Activated naive CD8-positive, alpha-beta T cell treated with anti-CD3 and anti-CD28 coated beads, Interleukin-2, amount 10 ng/mL, durations not matched to agents 7 days and 5 days (primary cell): ENCODE results near the gene TAGLN2. TPM values are rescaled to one million over a fixed set of nuclear protein-coding genes. Genes with fewer than 3 reads are reported as not detected.

Source experiments
- ATAC-seq: fragments of 150-1000 bp; cut with Tn5 transposase; one replicate; pipeline ENCODE4 v1.10.0; 2021; ENCODE audit warnings: low read depth, moderate library complexity
- POLR2A ChIA-PET: fragments of 350-600 bp; sonication (Branson Sonifier 250); formaldehyde crosslinking; loops from one replicate; lab custom pipeline; 2021; ENCODE audit warnings: antibody characterized with exemption; lab: Charles Lee
- DNase-seq: peaks from one replicate; pipeline ENCODE4 v3.0.0; 2021
- H3K27ac Mint-ChIP-seq: one replicate; pipeline ENCODE4 v1.8.0; 2022; ENCODE audit warnings: mild to moderate bottlenecking, mixed read lengths
- H3K27me3 Mint-ChIP-seq: one replicate; pipeline ENCODE4 v1.8.0; 2022; ENCODE audit warnings: mild to moderate bottlenecking, moderate library complexity, mixed read lengths
- H3K36me3 Mint-ChIP-seq: one replicate; pipeline ENCODE4 v1.8.0; 2021; ENCODE audit warnings: mild to moderate bottlenecking, mixed read lengths
- H3K4me1 Mint-ChIP-seq: one replicate; pipeline ENCODE4 v1.8.0; 2021; ENCODE audit warnings: mixed read lengths
- H3K4me3 Mint-ChIP-seq: one replicate; pipeline ENCODE4 v1.8.0; 2022; ENCODE audit warnings: mild to moderate bottlenecking, moderate library complexity, mixed read lengths
- H3K9me3 Mint-ChIP-seq: one replicate; pipeline ENCODE4 v1.8.0; 2021; ENCODE audit warnings: mixed read lengths
- total RNA-seq, 2 experiments: library from RNA; stranded (reverse); gene quantifications; one replicate each; pipeline ENCODE4 v1.2.3, GENCODE V29; 2021

TAGLN2 gene
- total RNA-seq, 2 experiments from 2014 or later, result 384 to 388 TPM

DNA sequence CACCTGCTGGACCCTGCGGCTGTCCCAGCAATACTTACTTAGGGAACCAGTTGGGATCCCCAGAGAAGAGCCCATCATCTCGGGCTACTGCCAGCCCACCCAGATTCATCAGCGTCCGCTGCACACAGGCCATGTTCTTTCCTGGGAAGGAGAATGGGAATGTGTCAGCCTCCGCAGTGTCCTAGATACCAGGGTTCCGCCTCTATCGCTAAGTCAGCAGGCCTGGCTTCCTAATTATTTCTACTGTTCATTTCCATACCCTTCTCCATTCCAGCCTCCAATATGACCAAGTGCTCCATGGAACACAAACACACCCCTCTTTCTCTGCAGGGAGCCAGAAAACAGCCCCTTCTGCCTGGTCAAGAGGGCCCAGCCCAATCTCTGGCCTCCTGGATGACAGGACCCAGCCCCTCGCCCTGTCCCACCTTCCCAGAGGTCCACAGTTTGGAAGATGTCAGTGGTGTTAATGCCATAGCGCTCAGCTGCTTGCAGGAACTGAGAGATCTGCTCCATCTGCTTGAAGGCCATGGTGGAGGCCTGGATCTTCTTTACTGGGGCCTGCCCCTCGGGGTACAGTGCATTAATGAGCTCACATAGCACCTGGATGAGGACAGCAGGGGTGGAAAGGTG, 6.0 kb downstream of the TAGLN2 start:
- POLR2A ChIA-PET, result interaction anchor here (0.6 kb wide), 2 partner anchors 64 to 154 kb away, joined by 3 read pairs; no protein-coding TSS in a partner anchor
- Mint-ChIP-seq H3K4me1 (peaks cover 55% of the 10 kb centered on the region), H3K27ac (no peak overlapping the region), H3K27me3 (no peaks in the 10 kb centered on the region), H3K36me3 (peaks cover 43% of the 10 kb centered on the region), H3K9me3 (no peaks in the 10 kb centered on the region), H3K4me3 (no peak overlapping the region)
- no peak for DNase-seq
- no peak for ATAC-seq

- Mint-ChIP-seq H3K27me3 (no peaks in the 10 kb centered on the region), H3K36me3 (peaks cover 43% of the 10 kb centered on the region), H3K27ac (peak overlapping the region; percentile 48), H3K9me3 (no peaks in the 10 kb centered on the region), H3K4me3 (peak overlapping the region; percentile 16), H3K4me1 (peaks cover 55% of the 10 kb centered on the region)
- DNase-seq, result no peak
- POLR2A ChIA-PET, result interaction anchor here (1.3 kb wide), 1 partner anchor 9 kb away, joined by 4 read pairs; no protein-coding TSS in a partner anchor
- no peak for ATAC-seq
Measured at GRCh38 chr1:159918352-159919200, 6.7 kb downstream of the TAGLN2 start.

GRCh38 chr1:159917533-159918351, 7.6 kb downstream of the TAGLN2 start:
- ATAC-seq (no peak), DNase-seq (no peak)
- Mint-ChIP-seq H3K27me3 (no peaks in the 10 kb centered on the region), H3K27ac (peak overlapping the region; percentile 64), H3K4me1 (peaks cover 55% of the 10 kb centered on the region), H3K36me3 (peaks cover 43% of the 10 kb centered on the region), H3K9me3 (no peaks in the 10 kb centered on the region), H3K4me3 (no peak overlapping the region)
- POLR2A ChIA-PET, result interaction anchor here (1.3 kb wide), 1 partner anchor 10 kb away, joined by 4 read pairs; no protein-coding TSS in a partner anchor

DNA sequence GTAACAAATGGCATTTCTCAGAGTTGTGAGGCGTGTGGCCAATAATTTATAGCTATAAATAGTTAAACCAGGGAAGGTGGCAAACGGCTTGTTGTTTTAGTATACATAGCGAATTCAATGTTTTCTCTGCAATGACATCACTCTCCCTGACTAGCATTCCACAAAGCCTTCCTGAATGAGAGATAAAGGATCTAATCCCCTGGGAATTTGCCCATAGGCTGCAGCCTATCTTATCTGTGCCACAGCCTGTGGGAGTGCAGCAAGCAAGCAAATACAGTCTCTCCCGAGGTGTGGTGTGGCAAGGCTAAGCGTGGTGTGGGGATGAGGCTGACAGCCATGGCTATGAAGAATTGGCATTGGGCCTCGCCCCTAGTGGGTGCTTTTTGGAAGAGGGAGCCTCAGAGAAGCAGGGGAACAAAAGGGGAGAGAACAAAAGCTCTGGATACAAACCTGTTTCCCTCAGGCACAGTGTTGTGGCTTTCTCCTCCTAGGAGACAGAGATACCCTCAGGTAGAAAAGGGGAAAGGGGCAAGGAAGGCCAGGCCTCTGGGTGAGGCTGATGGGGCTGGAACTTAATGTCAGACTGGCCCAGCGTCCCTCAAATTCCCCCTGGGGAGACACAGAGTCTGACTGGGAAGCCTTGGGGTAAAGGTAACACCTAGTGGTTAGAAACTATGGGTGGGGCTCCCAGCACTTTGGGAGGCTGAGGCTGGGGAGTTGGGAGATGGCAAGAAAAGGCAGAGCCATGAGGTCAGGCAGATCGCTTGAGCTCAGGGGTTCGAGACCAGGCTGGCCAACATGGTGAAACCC, 8.9 kb downstream of the TAGLN2 start:
- peaks cover 55% of the 10 kb centered on the region for H3K4me1 Mint-ChIP-seq
- H3K27me3 Mint-ChIP-seq, result no peaks in the 10 kb centered on the region
- H3K27ac Mint-ChIP-seq, result no peak overlapping the region
- H3K4me3 Mint-ChIP-seq, result no peak overlapping the region
- DNase-seq (no peak), ATAC-seq (no peak)
- POLR2A ChIA-PET, result interaction anchor here (3.6 kb wide), 1 partner anchor 8 kb away, joined by 26 read pairs; the partner anchor contains the start of gene TAGLN2
- H3K9me3 Mint-ChIP-seq, result no peaks in the 10 kb centered on the region
- peaks cover 38% of the 10 kb centered on the region for H3K36me3 Mint-ChIP-seq

GRCh38 chr1:159915571-159916241, 9.6 kb downstream of the TAGLN2 start:
- Mint-ChIP-seq H3K9me3 (no peaks in the 10 kb centered on the region), H3K4me3 (no peak overlapping the region), H3K27ac (peak overlapping the region; percentile 52), H3K4me1 (peaks cover 56% of the 10 kb centered on the region), H3K27me3 (no peaks in the 10 kb centered on the region), H3K36me3 (peaks cover 32% of the 10 kb centered on the region)
- DNase-seq (no peak), ATAC-seq (no peak)
- POLR2A ChIA-PET, result interaction anchor here (3.6 kb wide), 1 partner anchor 9 kb away, joined by 26 read pairs; the partner anchor contains the start of gene TAGLN2

DNA sequence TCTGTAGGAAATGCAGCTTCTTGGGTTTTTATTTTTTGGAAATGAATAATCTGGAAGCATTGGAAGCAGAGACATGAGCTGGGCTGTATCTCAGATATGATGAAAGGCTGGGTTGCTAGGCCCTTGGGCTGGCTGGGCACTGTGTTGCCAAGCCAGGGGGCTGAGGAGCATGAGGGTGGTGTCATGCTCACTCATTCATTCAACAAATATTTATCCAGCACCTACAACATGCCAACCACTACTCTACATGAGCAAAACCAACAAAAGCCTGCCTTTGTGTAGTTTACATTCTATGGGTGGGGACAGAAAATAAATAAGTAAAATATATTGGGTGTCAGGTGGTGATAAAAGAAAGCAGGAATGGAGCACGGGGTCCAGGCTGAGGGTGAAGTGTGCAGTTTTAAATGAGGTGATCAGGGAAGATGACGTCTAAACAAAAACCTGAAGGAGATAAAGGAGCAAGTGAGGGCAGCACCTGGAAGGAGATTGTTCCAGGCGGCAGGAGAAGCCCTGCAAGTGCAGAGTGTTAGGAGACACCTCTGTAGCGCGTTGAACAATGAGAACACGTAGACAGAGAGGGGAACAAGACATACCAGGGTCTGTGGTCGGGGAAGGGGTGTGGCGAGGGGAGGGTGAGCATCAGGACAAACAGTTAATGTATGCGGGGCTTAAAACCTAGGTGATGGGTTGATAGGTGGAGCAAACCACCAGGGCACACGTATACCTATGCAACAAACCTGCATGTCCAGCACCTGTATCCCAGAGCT, 10.9 kb downstream of the TAGLN2 start:
- DNase-seq (no peak), ATAC-seq (no peak)
- no peaks in the 10 kb centered on the region for H3K27me3 Mint-ChIP-seq
- H3K36me3 Mint-ChIP-seq, result peaks cover 25% of the 10 kb centered on the region
- POLR2A ChIA-PET, result interaction anchor here (0.6 to 3.6 kb wide), 2 partner anchors 10 to 467 kb away, joined by 5 to 26 read pairs; partner anchors contain the start of gene TAGLN2
- no peak overlapping the region for H3K4me3 Mint-ChIP-seq
- H3K9me3 Mint-ChIP-seq, result no peaks in the 10 kb centered on the region
- H3K4me1 Mint-ChIP-seq, result peaks cover 59% of the 10 kb centered on the region
- peak overlapping the region; percentile 14 for H3K27ac Mint-ChIP-seq

DNA sequence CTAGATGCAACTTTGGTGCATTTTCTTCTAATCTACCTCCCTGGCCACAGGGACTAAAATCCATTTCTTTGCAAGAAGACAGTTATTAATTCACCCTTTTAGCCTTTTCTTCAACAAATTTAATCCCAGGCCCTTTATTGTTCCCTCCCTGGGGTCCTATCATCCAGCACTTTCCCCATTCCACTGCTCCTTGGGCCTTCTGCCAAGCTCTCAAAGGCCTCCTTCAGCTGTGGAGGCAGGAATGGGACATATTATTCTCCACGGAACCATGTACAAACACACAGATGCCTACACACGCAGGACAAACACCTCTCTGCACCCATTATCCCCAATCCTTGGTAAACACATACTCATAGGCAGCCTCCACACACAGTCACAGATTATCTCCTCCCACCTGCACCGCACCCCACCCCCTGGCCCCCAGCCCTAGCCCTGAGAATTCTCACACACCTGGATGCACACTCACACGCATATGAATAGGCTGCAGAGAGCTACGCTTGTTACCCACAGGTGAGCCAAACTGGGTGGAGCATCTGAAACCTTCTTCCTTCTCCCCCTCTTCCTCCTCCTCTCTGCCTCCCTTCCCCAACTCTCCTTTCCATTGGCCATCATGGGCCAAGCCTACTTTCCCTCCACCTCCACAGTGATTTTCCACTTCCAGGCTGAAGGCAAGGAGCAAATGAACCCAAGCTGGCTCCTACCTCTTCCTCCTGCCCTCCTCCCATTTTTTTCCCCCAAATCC, 11.7 kb downstream of the TAGLN2 start:
- POLR2A ChIA-PET, result interaction anchor here (3.6 kb wide), 1 partner anchor 11 kb away, joined by 26 read pairs; the partner anchor contains the start of gene TAGLN2
- Mint-ChIP-seq H3K27ac (peak overlapping the region; percentile 55), H3K4me3 (no peak overlapping the region), H3K27me3 (no peaks in the 10 kb centered on the region), H3K36me3 (peaks cover 21% of the 10 kb centered on the region), H3K9me3 (no peaks in the 10 kb centered on the region), H3K4me1 (peaks cover 59% of the 10 kb centered on the region)
- DNase-seq, result no peak
- ATAC-seq, result no peak

- H3K4me3 Mint-ChIP-seq, result peak overlapping the region; percentile 63
- POLR2A ChIA-PET, result interaction anchor here (0.7 to 1.1 kb wide), 3 partner anchors 18 to 314 kb away, joined by 3 read pairs; partner anchors contain the start of gene DUSP23
- H3K27ac Mint-ChIP-seq, result peak overlapping the region; percentile 90
- no peaks in the 10 kb centered on the region for H3K27me3 Mint-ChIP-seq
- H3K36me3 Mint-ChIP-seq, result peaks cover 12% of the 10 kb centered on the region
- peak; percentile 48 for DNase-seq
- H3K9me3 Mint-ChIP-seq, result no peaks in the 10 kb centered on the region
- peak; percentile 11 for ATAC-seq
- peaks cover 54% of the 10 kb centered on the region for H3K4me1 Mint-ChIP-seq
Measured at GRCh38 chr1:159911326-159912070, 13.8 kb downstream of the TAGLN2 start.

DNA sequence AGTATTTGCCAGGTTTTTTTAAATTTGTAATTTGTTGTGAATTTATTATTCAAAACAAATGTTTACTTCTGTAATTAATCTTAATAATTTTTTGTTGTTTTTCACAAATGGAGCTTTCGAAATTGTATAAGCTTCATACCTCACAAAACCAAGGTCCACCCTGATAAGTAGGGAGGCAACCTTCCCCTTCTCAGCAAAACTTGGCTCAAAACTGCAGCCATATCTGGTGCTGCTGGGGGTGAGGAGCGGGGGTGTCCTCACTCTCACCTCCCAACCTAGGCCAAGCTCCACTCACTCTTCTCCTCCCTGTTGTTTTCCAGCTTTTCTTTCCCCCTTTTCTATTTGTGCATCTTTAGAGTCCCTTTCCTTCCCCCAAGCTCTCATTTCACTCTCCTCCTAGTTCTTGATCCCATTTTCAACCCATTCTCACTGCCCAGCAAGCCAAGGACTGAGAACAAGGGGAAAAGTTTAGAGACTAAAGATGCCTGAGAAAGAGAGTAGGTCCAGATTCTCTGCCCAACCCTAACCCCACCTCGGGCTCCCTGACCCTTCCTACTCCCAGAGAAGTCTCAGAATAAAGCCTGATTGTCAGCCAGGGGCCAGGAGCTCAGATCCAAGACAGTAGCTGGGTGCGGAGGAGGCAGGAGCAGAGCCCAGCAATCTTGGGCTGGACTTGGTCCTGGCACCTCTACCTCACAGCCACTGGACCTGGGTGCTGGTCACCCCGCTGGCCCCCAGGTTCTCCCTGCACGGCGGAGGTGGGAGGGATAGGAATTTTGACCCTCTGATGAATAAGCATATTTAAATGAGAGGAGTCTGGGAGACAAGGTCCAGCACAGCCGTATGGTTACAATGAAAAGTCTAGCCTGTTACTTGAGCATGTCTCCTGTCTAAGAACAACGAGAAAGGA, 17.0 kb downstream of the TAGLN2 start:
- no peak for DNase-seq
- Mint-ChIP-seq H3K27me3 (no peaks in the 10 kb centered on the region), H3K4me3 (no peak overlapping the region), H3K27ac (peak overlapping the region; percentile 6), H3K9me3 (no peaks in the 10 kb centered on the region), H3K4me1 (peaks cover 40% of the 10 kb centered on the region), H3K36me3 (peaks cover 6% of the 10 kb centered on the region)
- ATAC-seq, result no peak
- POLR2A ChIA-PET, result interaction anchor here (2.6 kb wide), 1 partner anchor 16 kb away, joined by 11 read pairs; the partner anchor contains the start of gene TAGLN2
